ENCODE data around the gene RNASET2. TPM values are rescaled to one million over a fixed set of nuclear protein-coding genes. Genes with fewer than 3 reads are reported as not detected.
"Not testable (repeated sequence)": the region's sequence is repeated elsewhere in the genome, so short reads cannot be mapped to it uniquely, and the experiment has no call there.

Gene RNASET2
- total RNA-seq, 1 experiment from 2014 or later: 7.7 TPM

- no peak for DNase-seq (ENCODE audit: low read depth)
Observed at GRCh38 chr6:166970091-166970490, 13.7 kb upstream of the RNASET2 start.

DNA sequence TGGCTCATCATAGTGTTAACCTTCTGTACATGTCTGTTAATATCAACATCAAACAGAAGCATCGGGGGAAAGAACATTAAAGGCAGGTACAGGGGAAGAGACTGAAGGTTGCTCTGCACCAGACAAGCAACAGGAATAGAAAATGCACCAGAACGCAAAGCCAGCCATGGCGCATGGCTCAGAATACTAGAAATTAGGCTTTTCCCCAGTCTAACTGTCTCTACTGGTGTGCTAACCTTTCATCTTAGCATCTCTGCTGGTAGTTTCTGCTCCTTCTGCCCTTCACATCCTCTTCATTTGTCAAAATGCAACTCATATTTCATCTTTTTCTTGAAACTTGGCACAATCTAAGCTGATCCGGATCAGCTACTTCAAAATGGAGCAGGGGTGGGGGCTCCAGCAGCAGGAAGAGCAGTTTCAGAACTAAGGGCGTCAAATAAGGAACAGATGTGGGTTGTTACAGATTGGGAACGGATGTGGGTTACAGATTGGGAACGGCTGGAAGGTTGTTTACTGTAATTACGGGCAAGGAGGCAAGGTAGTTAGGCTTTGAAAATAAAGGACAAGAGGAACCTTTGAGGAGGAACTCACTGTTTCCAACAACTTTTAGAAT, 13.1 kb upstream of the RNASET2 start:
- DNase-seq (ENCODE audit: low read depth): no peak

GRCh38 chr6:166966268-166966667, 9.9 kb upstream of the RNASET2 start:
- DNase-seq (ENCODE audit: low read depth): no peak

DNA sequence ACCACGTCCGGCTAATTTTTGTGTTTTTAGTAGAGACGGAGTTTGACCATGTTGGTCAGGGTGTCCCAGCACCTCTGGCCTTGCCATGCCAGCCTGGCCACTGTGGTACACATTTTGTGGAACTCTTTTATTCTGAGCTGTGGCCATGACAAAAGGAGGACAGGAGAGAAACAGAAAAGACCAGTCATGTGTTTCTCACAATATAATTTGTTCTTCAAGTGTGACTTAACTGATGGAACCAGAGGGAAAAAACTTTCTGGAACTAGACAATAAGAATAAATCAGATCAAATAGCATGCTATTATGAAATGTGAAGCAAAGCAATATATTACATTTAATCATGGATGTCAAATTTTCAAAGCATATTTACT, 4.2 kb upstream of the RNASET2 start:
- DNase-seq (ENCODE audit: low read depth): no peak

GRCh38 chr6:166959911-166960608, 3.7 kb upstream of the RNASET2 start:
- no peak for DNase-seq (ENCODE audit: low read depth)

DNA sequence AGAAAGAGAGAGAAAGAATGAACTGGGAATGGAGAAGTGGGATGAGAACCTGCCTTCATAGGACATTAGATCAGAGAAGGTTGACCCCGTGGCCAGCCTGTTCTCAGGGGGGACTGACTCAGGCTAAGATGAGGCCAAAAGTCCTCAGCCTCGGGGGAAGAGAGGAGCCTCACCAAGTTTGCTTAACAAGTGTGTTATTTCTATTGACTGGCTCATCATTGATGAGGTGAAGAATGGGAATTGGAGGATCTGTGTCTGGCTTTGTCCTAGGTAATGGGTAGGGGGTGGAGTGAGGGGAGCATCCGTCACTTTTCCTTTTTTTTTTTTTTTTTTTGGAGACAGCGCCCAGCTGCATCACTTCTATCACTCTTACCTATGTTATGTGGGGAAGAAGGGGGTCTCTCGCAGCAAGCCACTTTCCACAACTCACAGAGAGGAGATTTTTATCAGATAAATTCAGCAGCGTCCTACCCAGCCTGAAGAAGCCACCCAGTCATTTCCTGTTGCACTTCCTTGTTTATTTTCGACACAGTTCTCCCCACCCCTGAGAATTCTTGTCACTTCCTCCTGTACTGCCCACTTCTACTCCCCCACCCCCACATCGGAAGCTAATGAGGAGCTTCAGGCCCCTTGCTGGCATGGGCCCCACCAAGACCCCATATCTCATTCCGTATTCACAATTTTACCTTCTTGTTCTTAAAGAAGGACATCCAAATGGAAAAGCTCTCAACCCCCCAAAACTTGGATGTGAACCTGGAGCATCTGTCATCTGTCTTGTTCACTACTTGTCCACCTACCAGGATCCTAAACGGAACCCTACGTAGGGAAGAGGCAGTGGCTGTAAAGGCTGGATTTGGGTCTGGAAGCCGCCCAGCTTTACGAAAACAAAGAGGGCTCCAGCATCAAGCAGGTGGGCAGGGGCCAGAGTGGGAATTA, 2.8 kb upstream of the RNASET2 start:
- no peak for DNase-seq (ENCODE audit: low read depth)

GRCh38 chr6:166957805-166958076, 1.4 kb upstream of the RNASET2 start:
- no peak for DNase-seq (ENCODE audit: low read depth)

GRCh38 chr6:166957087-166957804, 896 bp upstream of the RNASET2 start:
- no peak for DNase-seq (ENCODE audit: low read depth)

GRCh38 chr6:166955865-166956443, 396 bp downstream of the RNASET2 start:
- peak; percentile 16 for DNase-seq (ENCODE audit: low read depth)

- no peak for DNase-seq (ENCODE audit: low read depth)
Observed at GRCh38 chr6:166955121-166955864, 1.1 kb downstream of the RNASET2 start.

- no peak for DNase-seq (ENCODE audit: low read depth)
Observed at GRCh38 chr6:166954118-166954713, 2.1 kb downstream of the RNASET2 start.

GRCh38 chr6:166952567-166953486, 3.5 kb downstream of the RNASET2 start:
- no peak for DNase-seq (ENCODE audit: low read depth)

GRCh38 chr6:166952121-166952520, 4.2 kb downstream of the RNASET2 start:
- no peak for DNase-seq (ENCODE audit: low read depth)

DNA sequence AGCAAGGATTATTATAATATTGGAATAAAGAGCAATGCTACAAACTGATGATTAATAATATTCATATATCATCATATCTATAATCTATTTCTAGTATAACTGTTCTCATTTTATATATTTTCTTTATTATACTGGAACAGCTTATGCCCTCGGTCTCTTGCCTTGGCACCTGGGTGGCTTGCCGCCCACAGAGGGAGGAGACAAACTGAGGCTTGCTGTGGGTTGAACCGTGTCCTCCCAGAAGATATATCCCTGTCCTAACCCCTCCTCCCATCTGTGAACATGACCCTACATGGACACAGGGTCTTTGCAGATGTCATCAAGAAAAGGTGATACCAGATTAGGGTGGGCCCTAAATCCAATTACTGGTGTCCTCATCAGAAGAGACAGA, 4.7 kb downstream of the RNASET2 start:
- no peak for DNase-seq (ENCODE audit: low read depth)

DNA sequence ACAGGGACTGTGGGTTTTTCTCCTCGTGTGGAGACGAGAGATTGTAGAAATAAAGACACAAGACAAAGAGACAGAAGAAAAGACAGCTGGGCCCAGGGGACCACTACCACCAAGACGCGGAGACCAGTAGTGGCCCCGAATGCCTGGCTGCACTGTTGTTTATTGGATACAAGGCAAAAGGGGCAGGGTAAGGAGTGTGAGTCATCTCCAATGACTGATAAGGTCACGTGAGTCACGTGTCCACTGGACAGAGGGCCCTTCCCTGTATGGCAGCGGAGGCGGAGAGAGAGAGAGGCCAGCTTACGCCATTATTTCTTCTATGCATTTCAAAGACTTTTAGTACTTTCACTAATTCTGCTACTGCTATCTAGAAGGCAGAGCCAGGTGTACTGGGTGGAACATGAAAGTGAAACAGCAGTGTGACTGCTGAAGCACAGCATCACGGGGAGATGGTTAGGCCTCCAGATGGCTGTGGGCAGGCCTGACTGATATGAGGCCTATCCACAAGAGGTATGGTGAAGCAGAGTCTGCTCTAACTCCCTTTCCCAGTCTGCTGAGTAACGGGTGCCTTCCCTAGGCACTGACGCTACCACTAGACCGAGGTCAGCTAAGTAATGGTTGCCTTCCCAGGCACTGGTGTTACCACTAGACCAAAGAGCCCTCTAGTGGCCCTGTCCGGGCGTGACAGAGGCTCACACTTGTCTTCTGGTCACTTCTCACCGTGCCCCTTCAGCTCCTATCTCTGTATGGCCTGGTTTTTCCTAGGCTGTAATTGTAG, 5.3 kb downstream of the RNASET2 start:
- DNase-seq (ENCODE audit: low read depth): peak; percentile 57

DNA sequence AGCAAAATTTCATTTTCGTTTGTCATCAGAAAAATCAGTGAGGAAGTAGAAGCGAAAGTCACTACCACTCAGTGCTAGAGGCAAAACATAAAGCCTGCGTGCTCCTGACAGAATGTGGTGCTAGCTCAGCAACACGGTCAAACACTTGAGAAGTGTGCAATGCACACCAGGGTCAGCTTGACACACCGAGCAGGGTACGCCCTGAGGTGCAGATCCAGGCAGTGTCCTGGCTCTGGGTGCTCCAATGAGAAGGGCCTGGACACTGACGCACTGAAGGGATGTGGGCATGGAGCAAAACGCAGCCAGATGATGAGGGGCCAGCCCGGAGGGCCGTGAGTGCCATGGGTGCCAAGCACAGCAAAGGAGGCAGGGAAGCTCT, 5.9 kb downstream of the RNASET2 start:
- no peak for DNase-seq (ENCODE audit: low read depth)

DNA sequence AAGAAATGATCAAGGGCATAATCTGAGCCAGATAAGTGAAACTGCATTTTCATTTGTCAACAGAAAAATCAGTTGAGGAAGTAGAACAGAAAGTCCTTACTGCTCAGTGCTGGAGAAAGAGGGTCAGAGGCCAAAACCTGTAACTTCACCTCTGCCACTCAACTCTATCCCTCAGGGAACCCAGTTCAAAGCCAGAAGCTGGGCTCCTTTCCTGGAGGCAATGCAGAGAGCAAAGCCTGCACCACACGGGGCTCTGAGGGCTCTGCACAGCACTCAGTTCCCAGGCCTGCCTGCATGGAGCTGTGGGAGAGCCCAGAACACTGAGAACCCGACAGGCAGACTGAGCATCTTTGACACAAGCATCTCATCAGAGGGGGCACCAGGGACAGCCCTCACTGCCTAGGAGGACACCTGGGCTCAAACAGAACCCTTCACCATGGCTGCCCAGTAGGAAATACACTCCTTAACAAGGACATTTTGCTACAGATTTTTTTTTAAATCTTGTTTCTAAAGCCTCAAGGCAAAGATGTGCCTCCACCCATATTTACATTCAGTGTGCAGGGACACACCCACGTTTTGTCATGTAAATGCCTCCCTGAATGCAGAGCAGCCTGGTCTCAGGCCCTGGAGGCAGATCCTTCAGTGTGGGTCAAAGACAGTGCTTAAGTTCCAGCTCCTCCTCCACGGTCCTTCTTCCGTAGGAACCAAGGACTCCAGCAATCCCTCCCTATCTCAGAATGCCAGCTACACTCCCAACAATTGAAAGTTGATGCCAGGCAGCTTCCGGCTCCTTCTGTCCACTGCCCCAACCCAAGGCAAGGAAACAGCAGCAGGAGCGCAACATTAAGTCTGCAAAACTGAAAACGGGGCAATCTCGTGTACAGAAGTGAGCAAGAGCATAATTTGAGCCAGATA, 6.6 kb downstream of the RNASET2 start:
- DNase-seq (ENCODE audit: low read depth): no peak

DNA sequence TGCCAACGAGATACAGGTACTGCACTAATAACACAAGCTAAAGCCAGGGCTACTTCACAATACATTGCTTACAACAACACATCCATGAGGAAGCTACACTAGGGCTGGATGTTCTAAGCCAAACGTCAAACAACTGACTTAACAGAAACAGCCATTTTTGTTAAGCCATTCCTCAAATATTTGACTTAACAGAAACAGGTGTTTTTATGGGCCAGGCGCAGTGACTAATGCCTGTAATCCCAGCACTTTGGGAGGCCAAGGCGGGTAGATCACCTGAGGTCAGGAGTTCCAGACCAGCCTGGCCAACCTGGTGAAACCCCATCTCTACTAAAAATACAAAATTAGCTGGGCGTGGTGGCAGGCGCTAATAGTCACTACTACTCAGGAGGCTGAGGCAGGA, 7.6 kb downstream of the RNASET2 start:
- not testable (repeated sequence) for DNase-seq (ENCODE audit: low read depth)
